ENCODE data around the gene FRG1. TPM values are rescaled to one million over a fixed set of nuclear protein-coding genes. Genes with fewer than 3 reads are reported as not detected.
"Not testable (repeated sequence)": the region's sequence is repeated elsewhere in the genome, so short reads cannot be mapped to it uniquely, and the experiment has no call there.

Gene FRG1
- total RNA-seq = 31.5 and 35.7 TPM in 2 replicates

- Histone ChIP-seq H4K20me1 (ENCODE audit: insufficient read depth, low read length) (no peaks in the 10 kb centered on the region), H3K27ac (ENCODE audit: low read depth, low read length) (peak within 1 kb of the TSS; percentile 85), H3K36me3 (ENCODE audit: insufficient read depth, low read length) (no peaks in the 10 kb centered on the region), H3K27me3 (ENCODE audit: insufficient read depth, low read length) (no peaks in the 10 kb centered on the region), H3K79me2 (ENCODE audit: insufficient read depth, low read length) (peaks cover 34% of the 10 kb centered on the region), H2AFZ (ENCODE audit: low read length) (peak within 1 kb of the TSS; percentile 100), H3K9me3 (ENCODE audit: low read depth, low read length) (no peaks in the 10 kb centered on the region), H3K4me2 (ENCODE audit: insufficient read depth, low read length) (peak within 1 kb of the TSS; percentile 86), H3K4me1 (ENCODE audit: insufficient read depth, low read length) (peaks cover 7% of the 10 kb centered on the region), H3K4me3 (ENCODE audit: insufficient read depth, low read length) (peak within 1 kb of the TSS; percentile 91)
- peak; percentile 94 for TF ChIP-seq CTCF (IDR thresholded peaks at IDR 0.05; ENCODE audit: extremely low read depth, low read depth, low read length)
- DNase-seq (ENCODE audit: insufficient read length, low spot score, missing footprints) = peak; percentile 91
These were observed at the start of gene FRG1 for GRCh38 chr4:189940178-189941004. Gene FRG1 (plus strand): TSS chr4:189940872. CDS start chr4:189941010, 138 bp downstream.

GRCh38 chr4:189897667-189898066 is 43.0 kb upstream of the FRG1 start:
- no peaks in the 10 kb centered on the region for H3K79me2 ChIP-seq (ENCODE audit: insufficient read depth, low read length)
- no peak for DNase-seq (ENCODE audit: insufficient read length, low spot score, missing footprints)
- no peaks in the 10 kb centered on the region for H3K9me3 ChIP-seq (ENCODE audit: low read depth, low read length)
- no peaks in the 10 kb centered on the region for H3K27me3 ChIP-seq (ENCODE audit: insufficient read depth, low read length)
- no peak overlapping the region for H3K4me2 ChIP-seq (ENCODE audit: insufficient read depth, low read length)
- H4K20me1 ChIP-seq (ENCODE audit: insufficient read depth, low read length) = no peaks in the 10 kb centered on the region
- no peak for TF ChIP-seq CTCF (IDR thresholded peaks at IDR 0.05; ENCODE audit: extremely low read depth, low read depth, low read length)
- no peaks in the 10 kb centered on the region for H3K36me3 ChIP-seq (ENCODE audit: insufficient read depth, low read length)
- no peak overlapping the region for H2AFZ ChIP-seq (ENCODE audit: low read length)
- H3K4me1 ChIP-seq (ENCODE audit: insufficient read depth, low read length) = no peaks in the 10 kb centered on the region
- no peak overlapping the region for H3K27ac ChIP-seq (ENCODE audit: low read depth, low read length)
- no peak overlapping the region for H3K4me3 ChIP-seq (ENCODE audit: insufficient read depth, low read length)

- not testable (repeated sequence) for H3K4me2 ChIP-seq (ENCODE audit: insufficient read depth, low read length); H3K4me1 ChIP-seq (ENCODE audit: insufficient read depth, low read length); H3K79me2 ChIP-seq (ENCODE audit: insufficient read depth, low read length); H3K4me3 ChIP-seq (ENCODE audit: insufficient read depth, low read length); H3K27me3 ChIP-seq (ENCODE audit: insufficient read depth, low read length); H2AFZ ChIP-seq (ENCODE audit: low read length); DNase-seq (ENCODE audit: insufficient read length, low spot score, missing footprints); H3K36me3 ChIP-seq (ENCODE audit: insufficient read depth, low read length); H3K9me3 ChIP-seq (ENCODE audit: low read depth, low read length); H4K20me1 ChIP-seq (ENCODE audit: insufficient read depth, low read length); H3K27ac ChIP-seq (ENCODE audit: low read depth, low read length)
These were observed 41.1 kb upstream of the FRG1 start for GRCh38 chr4:189899481-189900015.

- not testable (repeated sequence) for H3K9me3 ChIP-seq (ENCODE audit: low read depth, low read length); H3K4me2 ChIP-seq (ENCODE audit: insufficient read depth, low read length); H3K36me3 ChIP-seq (ENCODE audit: insufficient read depth, low read length); H3K27me3 ChIP-seq (ENCODE audit: insufficient read depth, low read length); H2AFZ ChIP-seq (ENCODE audit: low read length); H3K79me2 ChIP-seq (ENCODE audit: insufficient read depth, low read length); DNase-seq (ENCODE audit: insufficient read length, low spot score, missing footprints); H4K20me1 ChIP-seq (ENCODE audit: insufficient read depth, low read length); H3K4me3 ChIP-seq (ENCODE audit: insufficient read depth, low read length); H3K27ac ChIP-seq (ENCODE audit: low read depth, low read length); H3K4me1 ChIP-seq (ENCODE audit: insufficient read depth, low read length)
- TF ChIP-seq CTCF (IDR thresholded peaks at IDR 0.05; ENCODE audit: extremely low read depth, low read depth, low read length) = peak; percentile 67
These were observed 36.1 kb upstream of the FRG1 start for GRCh38 chr4:189904420-189905027.
